Measurements from ENCODE around the gene ELOVL3.

ELOVL3 gene

GRCh38 chr10:102236006-102236405 is 9.9 kb downstream of the ELOVL3 start:
- no peaks in the 10 kb centered on the region for H3K27me3 ChIP-seq (ENCODE audit: low read depth, low read length)
- H3K36me3 ChIP-seq (replicated peaks; ENCODE audit: low read depth, low read length) = no peaks in the 10 kb centered on the region
- no peak overlapping the region for H3K4me3 ChIP-seq (ENCODE audit: low read length)
- H4K20me1 ChIP-seq (ENCODE audit: insufficient read depth, low read length) = no peaks in the 10 kb centered on the region
- no peak overlapping the region for H3K4me2 ChIP-seq (ENCODE audit: low read length)
- no peak overlapping the region for H3K9ac ChIP-seq (ENCODE audit: low read length)
- H3K27ac ChIP-seq (ENCODE audit: low read length) = no peak overlapping the region
- no peak overlapping the region for H2AFZ ChIP-seq (ENCODE audit: low read depth, low read length)
- no peaks in the 10 kb centered on the region for H3K9me3 ChIP-seq (ENCODE audit: insufficient read depth, low read length)
- TF ChIP-seq EZH2phosphoT487 (IDR thresholded peaks at IDR 0.05; ENCODE audit: low read depth) = no peak
- TF ChIP-seq, protein P1, sequence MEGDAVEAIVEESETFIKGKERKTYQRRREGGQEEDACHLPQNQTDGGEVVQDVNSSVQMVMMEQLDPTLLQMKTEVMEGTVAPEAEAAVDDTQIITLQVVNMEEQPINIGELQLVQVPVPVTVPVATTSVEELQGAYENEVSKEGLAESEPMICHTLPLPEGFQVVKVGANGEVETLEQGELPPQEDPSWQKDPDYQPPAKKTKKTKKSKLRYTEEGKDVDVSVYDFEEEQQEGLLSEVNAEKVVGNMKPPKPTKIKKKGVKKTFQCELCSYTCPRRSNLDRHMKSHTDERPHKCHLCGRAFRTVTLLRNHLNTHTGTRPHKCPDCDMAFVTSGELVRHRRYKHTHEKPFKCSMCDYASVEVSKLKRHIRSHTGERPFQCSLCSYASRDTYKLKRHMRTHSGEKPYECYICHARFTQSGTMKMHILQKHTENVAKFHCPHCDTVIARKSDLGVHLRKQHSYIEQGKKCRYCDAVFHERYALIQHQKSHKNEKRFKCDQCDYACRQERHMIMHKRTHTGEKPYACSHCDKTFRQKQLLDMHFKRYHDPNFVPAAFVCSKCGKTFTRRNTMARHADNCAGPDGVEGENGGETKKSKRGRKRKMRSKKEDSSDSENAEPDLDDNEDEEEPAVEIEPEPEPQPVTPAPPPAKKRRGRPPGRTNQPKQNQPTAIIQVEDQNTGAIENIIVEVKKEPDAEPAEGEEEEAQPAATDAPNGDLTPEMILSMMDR (IDR thresholded peaks at IDR 0.05; ENCODE audit: low read depth, low read length) = no peak
- no peaks in the 10 kb centered on the region for H3K79me2 ChIP-seq (ENCODE audit: low read length)
- no peaks in the 10 kb centered on the region for H3K4me1 ChIP-seq (ENCODE audit: low read length)

DNA sequence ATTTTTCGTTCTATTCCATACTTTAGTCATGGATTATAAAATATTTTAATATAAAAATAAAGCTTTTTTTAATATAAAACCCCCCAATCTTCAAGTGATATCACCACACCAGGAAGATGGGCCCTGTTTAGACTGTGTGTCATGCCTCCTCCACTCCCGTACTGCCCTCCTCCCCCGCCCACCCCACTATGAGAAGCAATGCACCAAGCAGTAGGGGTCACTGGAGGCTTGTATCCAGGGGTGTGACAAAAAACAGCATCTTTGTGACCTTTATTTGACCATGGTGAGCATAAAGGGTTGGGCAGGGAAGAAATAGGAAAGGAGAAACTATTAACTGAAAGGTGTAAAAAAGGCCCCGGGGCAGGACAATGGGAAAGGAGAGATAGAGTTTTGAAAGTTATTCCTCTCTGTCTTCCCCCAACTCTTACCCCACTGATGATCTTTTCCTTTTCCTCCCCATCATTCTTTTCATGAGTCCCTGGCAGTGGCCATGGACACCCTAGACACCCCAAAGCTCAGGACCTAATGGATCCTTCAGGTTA is 11.7 kb downstream of the ELOVL3 start:
- no peak overlapping the region for H3K9ac ChIP-seq (ENCODE audit: low read length)
- H2AFZ ChIP-seq (ENCODE audit: low read depth, low read length) = no peak overlapping the region
- H3K4me3 ChIP-seq (ENCODE audit: low read length) = no peak overlapping the region
- no peaks in the 10 kb centered on the region for H3K4me1 ChIP-seq (ENCODE audit: low read length)
- H3K79me2 ChIP-seq (ENCODE audit: low read length) = no peaks in the 10 kb centered on the region
- no peaks in the 10 kb centered on the region for H4K20me1 ChIP-seq (ENCODE audit: insufficient read depth, low read length)
- TF ChIP-seq, protein P1 (IDR thresholded peaks at IDR 0.05; ENCODE audit: low read depth, low read length) = no peak
- TF ChIP-seq EZH2phosphoT487 (IDR thresholded peaks at IDR 0.05; ENCODE audit: low read depth) = no peak
- no peaks in the 10 kb centered on the region for H3K27me3 ChIP-seq (ENCODE audit: low read depth, low read length)
- no peaks in the 10 kb centered on the region for H3K36me3 ChIP-seq (replicated peaks; ENCODE audit: low read depth, low read length)
- H3K9me3 ChIP-seq (ENCODE audit: insufficient read depth, low read length) = no peaks in the 10 kb centered on the region
- no peak overlapping the region for H3K4me2 ChIP-seq (ENCODE audit: low read length)
- no peak overlapping the region for H3K27ac ChIP-seq (ENCODE audit: low read length)

GRCh38 chr10:102240467-102241031 is 14.4 kb downstream of the ELOVL3 start:
- Histone ChIP-seq H3K36me3 (replicated peaks; ENCODE audit: low read depth, low read length) (no peaks in the 10 kb centered on the region), H3K27ac (ENCODE audit: low read length) (no peak overlapping the region), H4K20me1 (ENCODE audit: insufficient read depth, low read length) (no peaks in the 10 kb centered on the region), H3K79me2 (ENCODE audit: low read length) (peaks cover 2% of the 10 kb centered on the region), H3K9ac (ENCODE audit: low read length) (no peak overlapping the region), H3K4me3 (ENCODE audit: low read length) (no peak overlapping the region), H3K4me2 (ENCODE audit: low read length) (no peak overlapping the region), H3K4me1 (ENCODE audit: low read length) (peaks cover 6% of the 10 kb centered on the region; the same call in 1 of the 2 replicates), H3K9me3 (ENCODE audit: insufficient read depth, low read length) (no peaks in the 10 kb centered on the region), H2AFZ (ENCODE audit: low read depth, low read length) (no peak overlapping the region), H3K27me3 (ENCODE audit: low read depth, low read length) (no peaks in the 10 kb centered on the region)
- TF ChIP-seq, protein P1 (IDR thresholded peaks at IDR 0.05; ENCODE audit: low read depth, low read length) = no peak
- TF ChIP-seq EZH2phosphoT487 (IDR thresholded peaks at IDR 0.05; ENCODE audit: low read depth) = no peak

GRCh38 chr10:102241032-102241443 is 14.9 kb downstream of the ELOVL3 start:
- Histone ChIP-seq H3K9me3 (ENCODE audit: insufficient read depth, low read length) (no peaks in the 10 kb centered on the region), H3K4me3 (ENCODE audit: low read length) (no peak overlapping the region), H3K4me2 (ENCODE audit: low read length) (no peak overlapping the region), H2AFZ (ENCODE audit: low read depth, low read length) (no peak overlapping the region), H3K27ac (ENCODE audit: low read length) (no peak overlapping the region), H3K9ac (ENCODE audit: low read length) (no peak overlapping the region), H4K20me1 (ENCODE audit: insufficient read depth, low read length) (0 out of 2 replicates have a peak, but pooled peaks cover under 1% of the 10 kb centered on the region), H3K27me3 (ENCODE audit: low read depth, low read length) (no peaks in the 10 kb centered on the region), H3K4me1 (ENCODE audit: low read length) (peaks cover 6% of the 10 kb centered on the region), H3K79me2 (ENCODE audit: low read length) (peaks cover 7% of the 10 kb centered on the region), H3K36me3 (replicated peaks; ENCODE audit: low read depth, low read length) (no peaks in the 10 kb centered on the region)
- TF ChIP-seq EZH2phosphoT487 (IDR thresholded peaks at IDR 0.05; ENCODE audit: low read depth) = no peak
- TF ChIP-seq, protein P1 (IDR thresholded peaks at IDR 0.05; ENCODE audit: low read depth, low read length) = no peak

Data from OCI-LY3 (cell line).